Karpas-422 (cell line): ENCODE data around the gene MGAT4A. TPM values are rescaled to one million over a fixed set of nuclear protein-coding genes. Genes with fewer than 3 reads are reported as not detected.
"Not testable (repeated sequence)": the region's sequence is repeated elsewhere in the genome, so short reads cannot be mapped to it uniquely, and the experiment has no call there.

Source experiments
- DNase-seq: peaks from one replicate; pipeline ENCODE4 v3.0.0-alpha.2; 2015
- H2AFZ ChIP-seq: fragments of 200-600 bp; sonication (generic); 2 replicates; pipeline ENCODE4 v1.6.1; 2014; ENCODE audit warnings: antibody characterized with exemption, low read length, mixed read lengths
- H3K27ac ChIP-seq: fragments of 200-600 bp; sonication (generic); 2 replicates; pipeline ENCODE4 v1.5.1; 2014; ENCODE audit warnings: mild to moderate bottlenecking, low read length, moderate library complexity
- H3K27me3 ChIP-seq: fragments of 200-600 bp; sonication (generic); 2 replicates; pipeline ENCODE4 v1.6.1; 2014; ENCODE audit warnings: low read length, mixed read lengths
- H3K36me3 ChIP-seq: fragments of 200-600 bp; sonication (generic); 2 replicates; pipeline ENCODE4 v1.6.1; 2014; ENCODE audit warnings: low read length, mixed read lengths; ENCODE audit not compliant: insufficient read depth
- H3K4me1 ChIP-seq: fragments of 200-600 bp; sonication (generic); 2 replicates; pipeline ENCODE4 v1.6.1; 2014; ENCODE audit warnings: mild to moderate bottlenecking, low read length, mixed read lengths
- H3K4me2 ChIP-seq: fragments of 200-600 bp; sonication (generic); 2 replicates; pipeline ENCODE4 v1.6.1; 2014; ENCODE audit warnings: low read length, low read depth, mild to moderate bottlenecking; ENCODE audit not compliant: poor library complexity, severe bottlenecking
- H3K4me3 ChIP-seq: fragments of 200-600 bp; sonication (generic); 2 replicates; pipeline ENCODE4 v1.5.1; 2014; ENCODE audit warnings: mild to moderate bottlenecking, antibody characterized with exemption, low read length, mixed read lengths
- H3K79me2 ChIP-seq: fragments of 200-600 bp; sonication (generic); 2 replicates; pipeline ENCODE4 v1.6.1; 2014; ENCODE audit warnings: mild to moderate bottlenecking, low read length, mixed read lengths
- H3K9ac ChIP-seq: fragments of 200-600 bp; sonication (generic); 2 replicates; pipeline ENCODE4 v1.6.0; 2014; ENCODE audit warnings: low read length
- H3K9me2 ChIP-seq: fragments of 200-600 bp; sonication (generic), shearing (Covaris generic); replicated peaks from 2 replicates; pipeline ENCODE4 v1.6.0; 2014; ENCODE audit warnings: mild to moderate bottlenecking, low read length, moderate library complexity; ENCODE audit not compliant: insufficient read depth
- H3K9me3 ChIP-seq: fragments of 300-700, 200-600 bp; sonication (generic); 2 replicates; pipeline ENCODE4 v1.6.1; 2014; ENCODE audit warnings: low read length, mixed read lengths
- H4K20me1 ChIP-seq: fragments of 200-600 bp; sonication (generic); 2 replicates; pipeline ENCODE4 v1.6.1; 2014; ENCODE audit warnings: mild to moderate bottlenecking, antibody characterized with exemption, low read length, low read depth; ENCODE audit not compliant: insufficient read depth
- total RNA-seq: library from RNA; depleted of rRNA; stranded (reverse); fragments of >200 nt; shearing (Covaris generic); gene quantifications from 2 replicates; pipeline ENCODE4 v1.2.3, GENCODE V29; 2014; ENCODE audit warnings: low replicate concordance

MGAT4A gene
- total RNA-seq, 1 experiment from 2014 or later: 0.15 TPM

GRCh38 chr2:98752711-98753110 is 21.8 kb upstream of the MGAT4A start:
- H3K4me1 ChIP-seq, H3K9ac ChIP-seq, H3K36me3 ChIP-seq, H3K27me3 ChIP-seq, H3K79me2 ChIP-seq, H4K20me1 ChIP-seq, H3K27ac ChIP-seq, H3K9me2 ChIP-seq, H3K4me2 ChIP-seq, H3K9me3 ChIP-seq, H2AFZ ChIP-seq, DNase-seq, H3K4me3 ChIP-seq: not testable (repeated sequence)

GRCh38 chr2:98751748-98752147 is 20.8 kb upstream of the MGAT4A start:
- Histone ChIP-seq H3K27ac (no peak overlapping the region), H4K20me1 (no peaks in the 10 kb centered on the region), H3K4me3 (no peak overlapping the region), H3K79me2 (no peaks in the 10 kb centered on the region), H3K9ac (no peak overlapping the region), H3K9me3 (no peaks in the 10 kb centered on the region), H3K9me2 (no peaks in the 10 kb centered on the region), H3K4me1 (no peaks in the 10 kb centered on the region; the same call in 1 of the 2 replicates), H2AFZ (no peak overlapping the region), H3K27me3 (no peaks in the 10 kb centered on the region), H3K4me2 (no peak overlapping the region), H3K36me3 (no peaks in the 10 kb centered on the region)
- DNase-seq: no peak

- Histone ChIP-seq H3K27me3 (no peaks in the 10 kb centered on the region), H3K9ac (no peak overlapping the region), H2AFZ (no peak overlapping the region), H3K9me3 (no peaks in the 10 kb centered on the region), H3K79me2 (no peaks in the 10 kb centered on the region), H3K4me1 (no peaks in the 10 kb centered on the region; the same call in 1 of the 2 replicates), H3K27ac (no peak overlapping the region), H3K9me2 (no peaks in the 10 kb centered on the region), H3K36me3 (no peaks in the 10 kb centered on the region), H3K4me3 (no peak overlapping the region), H4K20me1 (no peaks in the 10 kb centered on the region), H3K4me2 (no peak overlapping the region)
- DNase-seq: no peak
Observed at GRCh38 chr2:98750593-98751282, 19.8 kb upstream of the MGAT4A start.

GRCh38 chr2:98749066-98749450 is 18.1 kb upstream of the MGAT4A start:
- Histone ChIP-seq H4K20me1 (no peaks in the 10 kb centered on the region), H3K79me2 (no peaks in the 10 kb centered on the region), H3K27ac (no peak overlapping the region), H3K36me3 (no peaks in the 10 kb centered on the region), H3K9ac (no peak overlapping the region), H3K9me2 (no peaks in the 10 kb centered on the region), H2AFZ (no peak overlapping the region), H3K4me2 (no peak overlapping the region), H3K27me3 (no peaks in the 10 kb centered on the region), H3K4me3 (no peak overlapping the region), H3K9me3 (no peaks in the 10 kb centered on the region), H3K4me1 (no peaks in the 10 kb centered on the region; the same call in 1 of the 2 replicates)
- no peak for DNase-seq

- no peaks in the 10 kb centered on the region for H3K27me3 ChIP-seq
- H3K4me2 ChIP-seq: no peak overlapping the region
- no peaks in the 10 kb centered on the region for H3K9me2 ChIP-seq
- DNase-seq: no peak
- H3K9me3 ChIP-seq: no peaks in the 10 kb centered on the region
- no peak overlapping the region for H3K4me3 ChIP-seq
- H3K36me3 ChIP-seq: no peaks in the 10 kb centered on the region
- H3K9ac ChIP-seq: no peak overlapping the region
- no peaks in the 10 kb centered on the region; the same call in 1 of the 2 replicates for H3K4me1 ChIP-seq
- no peaks in the 10 kb centered on the region for H4K20me1 ChIP-seq
- H2AFZ ChIP-seq: no peak overlapping the region
- H3K79me2 ChIP-seq: no peaks in the 10 kb centered on the region
- H3K27ac ChIP-seq: no peak overlapping the region
Observed at GRCh38 chr2:98748292-98749065, 17.5 kb upstream of the MGAT4A start.

- no peak overlapping the region for H3K4me3 ChIP-seq
- no peaks in the 10 kb centered on the region for H3K9me3 ChIP-seq
- H3K79me2 ChIP-seq: no peaks in the 10 kb centered on the region
- H3K27ac ChIP-seq: no peak overlapping the region
- H3K9me2 ChIP-seq: no peaks in the 10 kb centered on the region
- no peak overlapping the region for H3K9ac ChIP-seq
- H4K20me1 ChIP-seq: no peaks in the 10 kb centered on the region
- H3K4me1 ChIP-seq: no peaks in the 10 kb centered on the region; the same call in 1 of the 2 replicates
- no peak overlapping the region for H2AFZ ChIP-seq
- no peaks in the 10 kb centered on the region for H3K27me3 ChIP-seq
- DNase-seq: no peak
- no peak overlapping the region for H3K4me2 ChIP-seq
- H3K36me3 ChIP-seq: no peaks in the 10 kb centered on the region
Observed at GRCh38 chr2:98747888-98748287, 17.0 kb upstream of the MGAT4A start.

- no peaks in the 10 kb centered on the region for H3K36me3 ChIP-seq
- H3K79me2 ChIP-seq: no peaks in the 10 kb centered on the region
- H3K4me2 ChIP-seq: no peak overlapping the region
- H3K27me3 ChIP-seq: no peaks in the 10 kb centered on the region
- no peak overlapping the region for H3K4me3 ChIP-seq
- no peak overlapping the region for H2AFZ ChIP-seq
- H3K9ac ChIP-seq: no peak overlapping the region
- no peaks in the 10 kb centered on the region for H4K20me1 ChIP-seq
- no peaks in the 10 kb centered on the region for H3K9me2 ChIP-seq
- DNase-seq: no peak
- H3K9me3 ChIP-seq: no peaks in the 10 kb centered on the region
- no peak overlapping the region for H3K27ac ChIP-seq
- H3K4me1 ChIP-seq: no peaks in the 10 kb centered on the region; the same call in 1 of the 2 replicates
Observed at GRCh38 chr2:98746426-98746825, 15.5 kb upstream of the MGAT4A start.

GRCh38 chr2:98744595-98744994 is 13.7 kb upstream of the MGAT4A start:
- H3K27ac ChIP-seq: no peak overlapping the region
- H4K20me1 ChIP-seq: no peaks in the 10 kb centered on the region
- no peak for DNase-seq
- no peak overlapping the region for H3K4me3 ChIP-seq
- no peaks in the 10 kb centered on the region for H3K9me2 ChIP-seq
- no peaks in the 10 kb centered on the region for H3K9me3 ChIP-seq
- H3K4me1 ChIP-seq: no peaks in the 10 kb centered on the region; the same call in 1 of the 2 replicates
- H3K27me3 ChIP-seq: no peaks in the 10 kb centered on the region
- H3K79me2 ChIP-seq: no peaks in the 10 kb centered on the region
- no peak overlapping the region for H3K4me2 ChIP-seq
- no peaks in the 10 kb centered on the region for H3K36me3 ChIP-seq
- no peak overlapping the region for H3K9ac ChIP-seq
- no peak overlapping the region for H2AFZ ChIP-seq
